Breast epithelium (tissue), 4 donors: Measurements from ENCODE around the gene FAM98B. TPM values are rescaled to one million over a fixed set of nuclear protein-coding genes. Genes with fewer than 3 reads are reported as not detected.
A peak's percentile ranks its signal among the peaks of the same experiment; 100 is the strongest.
"Not testable (repeated sequence)": the region's sequence is repeated elsewhere in the genome, so short reads cannot be mapped to it uniquely, and the experiment has no call there.

Experiments used
- DNase-seq, 2 donors: peaks; one replicate each; pipeline ENCODE4 v3.0.0-alpha.2; 2019; ENCODE audit warnings: low spot score in 2 of 2
- H3K27ac ChIP-seq, 2 donors: fragments of 200-600 bp; sonication (generic) in 1 of 2; one replicate each; pipeline ENCODE4 v1.5.1; 2016 to 2019; ENCODE audit warnings: mild to moderate bottlenecking in 1 of 2
- H3K27me3 ChIP-seq, 2 donors: fragments of 200-600 bp; sonication (generic) in 1 of 2; one replicate each; pipeline versions ENCODE4 v1.5.1 to v1.6.0; 2017 to 2019; ENCODE audit warnings: control low read depth in 1 of 2, mild to moderate bottlenecking in 1 of 2
- H3K36me3 ChIP-seq: fragments of 200-600 bp; one replicate; pipeline ENCODE4 v1.5.1; 2019
- H3K4me1 ChIP-seq, 2 donors: fragments of 200-600 bp; sonication (generic); one replicate each; pipeline ENCODE4 v1.5.1; 2016 to 2019; ENCODE audit warnings: control low read depth in 1 of 2
- H3K4me3 ChIP-seq, 3 donors: fragments of 200-600 bp; sonication (generic); 1 replicate in 2 of 3; 2 replicates in 1 of 3; pipeline ENCODE4 v1.5.1; 2016 to 2019; ENCODE audit warnings: mild to moderate bottlenecking in 3 of 3, moderate library complexity in 2 of 3
- H3K9me3 ChIP-seq, 2 donors: fragments of 200-600 bp; sonication (generic) in 1 of 2; one replicate each; pipeline ENCODE4 v1.5.1; 2016 to 2019; ENCODE audit warnings: control low read depth in 1 of 2
- CTCF ChIP-seq, 3 donors: fragments of 450-650 bp; IDR thresholded peaks; one replicate each; pipeline ENCODE4 v1.5.1; 2016 to 2017; ENCODE audit warnings: antibody characterized with exemption in 3 of 3, mild to moderate bottlenecking in 3 of 3, moderate library complexity in 3 of 3
- POLR2A ChIP-seq: fragments of 450-650 bp; IDR thresholded peaks from one replicate; pipeline ENCODE4 v1.6.1; 2016; ENCODE audit warnings: antibody characterized with exemption, mild to moderate bottlenecking, moderate library complexity
- POLR2AphosphoS5 ChIP-seq, 3 donors: sonication (generic); formaldehyde crosslinking; IDR thresholded peaks; one replicate each; pipeline ENCODE4 v1.6.1; 2017; ENCODE audit warnings: antibody characterized with exemption in 3 of 3
- intact Hi-C: fragments of 100-400 bp; cut with DNase I; formaldehyde crosslinking; loops from one replicate; pipeline ENCODE4 v1.15.1; 2023; ENCODE audit warnings: low total_unique reads
- total RNA-seq, 3 donors: library from RNA; depleted of rRNA; stranded (reverse); fragments of >200 nt; gene quantifications; one replicate each; pipeline ENCODE4 v1.1.0, GENCODE V29; 2016

Gene FAM98B
- total RNA-seq, 3 donors from 2014 or later = 12.0 to 14.6 (median 13.4) TPM

- no peaks in the 10 kb centered on the region for H3K9me3 ChIP-seq
- H3K27ac ChIP-seq = no peak overlapping the region
- no peaks in the 10 kb centered on the region for H3K27me3 ChIP-seq
- no peak overlapping the region for H3K4me3 ChIP-seq
- no peaks in the 10 kb centered on the region for H3K36me3 ChIP-seq
- TF ChIP-seq POLR2AphosphoS5 (IDR thresholded peaks at IDR 0.05) = no peak
- no peak for TF ChIP-seq POLR2A
- TF ChIP-seq CTCF (IDR thresholded peaks at IDR 0.05) = no peak
- no peaks in the 10 kb centered on the region for H3K4me1 ChIP-seq
- DNase-seq = no peak
- intact Hi-C loops = no loop called here
These were observed 23.7 kb upstream of the FAM98B start for GRCh38 chr15:38430106-38430760.

- Histone ChIP-seq H3K27ac (no peak overlapping the region), H3K9me3 (no peaks in the 10 kb centered on the region), H3K36me3 (no peaks in the 10 kb centered on the region), H3K4me1 (no peaks in the 10 kb centered on the region), H3K27me3 (no peaks in the 10 kb centered on the region), H3K4me3 (no peak overlapping the region)
- intact Hi-C loops = no loop called here
- no peak for DNase-seq
- no peak for TF ChIP-seq CTCF (IDR thresholded peaks at IDR 0.05)
- TF ChIP-seq POLR2AphosphoS5 (IDR thresholded peaks at IDR 0.05) = no peak
- TF ChIP-seq POLR2A = no peak
These were observed 16.9 kb upstream of the FAM98B start for GRCh38 chr15:38436993-38437392.

GRCh38 chr15:38437603-38438002 is 16.3 kb upstream of the FAM98B start:
- H3K27ac ChIP-seq, H3K4me3 ChIP-seq, DNase-seq, intact Hi-C loops, H3K27me3 ChIP-seq, H3K9me3 ChIP-seq, H3K36me3 ChIP-seq, H3K4me1 ChIP-seq: not testable (repeated sequence)

GRCh38 chr15:38438031-38438986 is 15.6 kb upstream of the FAM98B start:
- no peak overlapping the region for H3K27ac ChIP-seq
- no peak for TF ChIP-seq POLR2A
- TF ChIP-seq CTCF (IDR thresholded peaks at IDR 0.05) = no peak
- no peak for TF ChIP-seq POLR2AphosphoS5 (IDR thresholded peaks at IDR 0.05)
- H3K4me1 ChIP-seq = no peaks in the 10 kb centered on the region
- H3K27me3 ChIP-seq = no peaks in the 10 kb centered on the region
- DNase-seq = no peak
- no peaks in the 10 kb centered on the region for H3K9me3 ChIP-seq
- intact Hi-C loops = no loop called here
- no peak overlapping the region for H3K4me3 ChIP-seq
- H3K36me3 ChIP-seq = no peaks in the 10 kb centered on the region

GRCh38 chr15:38440353-38441129 is 13.4 kb upstream of the FAM98B start:
- no peak for DNase-seq
- H3K36me3 ChIP-seq = no peaks in the 10 kb centered on the region
- no peaks in the 10 kb centered on the region for H3K4me1 ChIP-seq
- no peak overlapping the region for H3K4me3 ChIP-seq
- intact Hi-C loops = no loop called here
- no peak for TF ChIP-seq POLR2A
- peak; percentile 54 to 86 (median 82) for TF ChIP-seq CTCF (IDR thresholded peaks at IDR 0.05)
- no peak overlapping the region for H3K27ac ChIP-seq
- H3K9me3 ChIP-seq = no peaks in the 10 kb centered on the region
- H3K27me3 ChIP-seq = no peaks in the 10 kb centered on the region
